ENCODE data around the gene PSMD6. TPM values are rescaled to one million over a fixed set of nuclear protein-coding genes. Genes with fewer than 3 reads are reported as not detected.

PSMD6 gene
- total and polyA plus RNA-seq, 4 experiments from 2014 or later: 65.7 to 152 (median 97.3) TPM

DNA sequence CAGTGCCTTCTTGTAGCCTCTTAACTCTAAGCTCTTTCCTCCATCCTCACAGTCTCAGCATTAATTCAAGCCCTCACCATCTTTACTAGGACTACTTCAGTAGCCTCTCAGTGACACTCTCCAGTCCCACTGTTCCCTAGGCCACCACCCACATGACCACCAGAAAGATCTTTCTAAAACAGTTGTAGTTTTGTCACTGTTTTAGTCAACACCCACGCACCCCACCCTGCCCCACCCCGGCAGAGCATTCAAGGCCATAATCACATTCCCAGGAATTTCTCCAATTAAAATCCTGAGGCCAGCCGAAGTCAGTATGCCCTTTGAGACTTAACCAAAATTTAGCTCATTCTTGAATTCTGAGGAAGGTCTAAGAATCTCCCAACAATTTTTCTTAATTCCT lies 31.2 kb upstream of the PSMD6 start:
- Histone ChIP-seq H3K9me3 (ENCODE audit: control insufficient read depth in 1 of 2, low read length in 2 of 2) (no peaks in the 10 kb centered on the region), H3K4me1 (ENCODE audit: insufficient read depth, low read length) (no peaks in the 10 kb centered on the region), H3K36me3 (ENCODE audit: insufficient read depth, low read length) (no peaks in the 10 kb centered on the region), H3K27me3 (ENCODE audit: insufficient read depth, low read length) (no peaks in the 10 kb centered on the region), H3K27ac (ENCODE audit: low read depth, low read length) (no peak overlapping the region), H3K4me3 (ENCODE audit: low read length in 2 of 2) (no peak overlapping the region)
- Mint-ChIP-seq H3K9me3 (no peaks in the 10 kb centered on the region), H3K4me3 (no peak overlapping the region), H3K27ac (no peak overlapping the region), H3K4me1 (peaks cover 0 to 4% (median 0%) of the 10 kb centered on the region in 4 donors), H3K36me3 (no peaks in the 10 kb centered on the region), H3K27me3 (peaks cover 22 to 27% of the 10 kb centered on the region in 2 donors)
- intact Hi-C loops (cut with micrococcal nuclease): no loop called here
- POLR2A ChIA-PET (ENCODE audit: partially characterized antibody): no interaction called here
- no peak for DNase-seq
- CTCF ChIA-PET (ENCODE audit: partially characterized antibody): no interaction called here

DNA sequence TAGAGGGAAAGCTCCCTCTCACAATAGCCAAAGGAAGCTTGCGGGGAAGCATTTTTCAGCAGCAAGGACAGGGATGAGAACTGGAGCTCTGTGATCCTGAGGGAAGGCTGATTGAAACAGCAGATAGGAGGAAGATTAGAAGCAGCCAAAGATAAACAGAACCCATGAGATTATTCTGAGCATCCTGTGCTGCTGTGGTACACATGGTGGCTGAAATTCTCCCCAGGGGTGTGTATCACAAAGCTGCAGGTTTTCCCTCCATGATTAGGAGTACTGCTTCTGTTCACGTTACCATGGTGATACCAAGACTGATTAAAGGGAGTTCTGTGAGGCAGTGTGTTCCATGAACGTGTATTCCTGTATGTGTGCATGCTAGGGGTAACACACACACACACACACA lies 30.3 kb upstream of the PSMD6 start:
- H3K27ac Mint-ChIP-seq: no peak overlapping the region
- no peak overlapping the region for H3K4me3 Mint-ChIP-seq
- H3K4me1 ChIP-seq (ENCODE audit: insufficient read depth, low read length): no peaks in the 10 kb centered on the region
- H3K36me3 Mint-ChIP-seq: no peaks in the 10 kb centered on the region
- CTCF ChIA-PET (ENCODE audit: partially characterized antibody): no interaction called here
- no peaks in the 10 kb centered on the region for H3K27me3 ChIP-seq (ENCODE audit: insufficient read depth, low read length)
- POLR2A ChIA-PET (ENCODE audit: partially characterized antibody): no interaction called here
- H3K9me3 Mint-ChIP-seq: no peaks in the 10 kb centered on the region
- H3K36me3 ChIP-seq (ENCODE audit: insufficient read depth, low read length): no peaks in the 10 kb centered on the region
- intact Hi-C loops (cut with micrococcal nuclease): no loop called here
- H3K4me1 Mint-ChIP-seq: peaks cover 0 to 4% (median under 1%) of the 10 kb centered on the region in 4 donors
- DNase-seq: no peak
- no peaks in the 10 kb centered on the region for H3K9me3 ChIP-seq (ENCODE audit: control insufficient read depth in 1 of 2, low read length in 2 of 2)
- H3K27ac ChIP-seq (ENCODE audit: low read depth, low read length): no peak overlapping the region
- H3K27me3 Mint-ChIP-seq: peaks cover 19 to 25% of the 10 kb centered on the region in 2 donors
- no peak overlapping the region for H3K4me3 ChIP-seq (ENCODE audit: low read length in 2 of 2)

DNA sequence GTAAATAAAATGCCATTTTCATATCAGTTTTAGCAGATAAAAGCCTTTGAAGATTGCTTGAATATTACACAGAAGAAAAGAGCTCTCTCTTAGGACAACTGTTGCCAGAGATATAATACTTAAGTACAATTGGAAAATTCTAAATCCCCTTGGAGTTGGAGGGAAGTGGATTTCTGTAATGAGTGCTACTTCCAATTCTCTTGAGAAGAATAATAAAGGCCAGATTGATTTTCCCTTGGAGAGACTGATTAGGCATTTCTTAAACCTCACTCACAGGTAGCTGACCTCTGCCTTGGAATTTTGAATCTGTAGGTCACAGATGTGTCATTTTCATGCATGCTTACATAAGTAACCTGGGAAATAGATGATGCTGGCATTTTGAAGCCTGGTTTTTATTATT lies 29.8 kb upstream of the PSMD6 start:
- H3K27me3 ChIP-seq (ENCODE audit: insufficient read depth, low read length): no peaks in the 10 kb centered on the region
- ChIA-PET CTCF (ENCODE audit: partially characterized antibody) (no interaction called here), POLR2A (ENCODE audit: partially characterized antibody) (no interaction called here)
- peaks cover 16 to 27% of the 10 kb centered on the region in 2 donors for H3K27me3 Mint-ChIP-seq
- intact Hi-C loops (cut with micrococcal nuclease): no loop called here
- no peak overlapping the region for H3K27ac ChIP-seq (ENCODE audit: low read depth, low read length)
- H3K4me1 Mint-ChIP-seq: peaks cover 0 to 4% (median under 1%) of the 10 kb centered on the region in 4 donors
- H3K4me3 Mint-ChIP-seq: no peak overlapping the region
- no peaks in the 10 kb centered on the region for H3K9me3 Mint-ChIP-seq
- no peaks in the 10 kb centered on the region for H3K36me3 Mint-ChIP-seq
- no peak overlapping the region for H3K4me3 ChIP-seq (ENCODE audit: low read length in 2 of 2)
- no peaks in the 10 kb centered on the region for H3K9me3 ChIP-seq (ENCODE audit: control insufficient read depth in 1 of 2, low read length in 2 of 2)
- DNase-seq: no peak
- no peaks in the 10 kb centered on the region for H3K4me1 ChIP-seq (ENCODE audit: insufficient read depth, low read length)
- no peaks in the 10 kb centered on the region for H3K36me3 ChIP-seq (ENCODE audit: insufficient read depth, low read length)
- H3K27ac Mint-ChIP-seq: no peak overlapping the region

DNA sequence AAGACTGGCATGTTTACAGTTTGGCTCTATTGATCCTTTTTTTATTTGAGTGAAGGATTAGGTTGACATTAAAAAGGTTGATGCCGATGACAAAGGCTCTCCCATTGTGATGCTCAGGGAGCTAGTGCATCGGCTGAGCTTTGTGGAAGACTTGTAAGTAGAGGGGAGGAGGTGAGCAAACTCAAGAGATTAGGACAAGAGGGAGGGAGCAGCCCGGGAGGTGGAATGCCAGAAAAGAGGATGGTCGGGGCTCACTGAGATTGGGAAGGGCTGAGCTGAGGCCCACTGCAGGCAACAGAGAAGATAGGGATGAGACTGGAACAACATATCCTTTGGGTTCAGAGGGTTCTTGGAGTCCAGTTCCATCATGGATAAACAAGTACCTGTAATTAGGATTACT lies 26.5 kb upstream of the PSMD6 start:
- Mint-ChIP-seq H3K4me1 (peaks cover 0 to 4% (median 1%) of the 10 kb centered on the region in 4 donors), H3K9me3 (peaks cover 0 to 2% (median 0%) of the 10 kb centered on the region in 8 donors), H3K27me3 (peaks cover 16 to 24% of the 10 kb centered on the region in 2 donors), H3K27ac (no peak overlapping the region), H3K4me3 (no peak overlapping the region), H3K36me3 (no peaks in the 10 kb centered on the region)
- no peak overlapping the region for H3K4me3 ChIP-seq (ENCODE audit: low read length in 2 of 2)
- intact Hi-C loops (cut with micrococcal nuclease): no loop called here
- no peaks in the 10 kb centered on the region for H3K4me1 ChIP-seq (ENCODE audit: insufficient read depth, low read length)
- ChIA-PET CTCF (ENCODE audit: partially characterized antibody) (no interaction called here), POLR2A (ENCODE audit: partially characterized antibody) (no interaction called here)
- H3K36me3 ChIP-seq (ENCODE audit: insufficient read depth, low read length): no peaks in the 10 kb centered on the region
- H3K27me3 ChIP-seq (ENCODE audit: insufficient read depth, low read length): no peaks in the 10 kb centered on the region
- no peaks in the 10 kb centered on the region for H3K9me3 ChIP-seq (ENCODE audit: control insufficient read depth in 1 of 2, low read length in 2 of 2)
- no peak for DNase-seq
- H3K27ac ChIP-seq (ENCODE audit: low read depth, low read length): no peak overlapping the region

DNA sequence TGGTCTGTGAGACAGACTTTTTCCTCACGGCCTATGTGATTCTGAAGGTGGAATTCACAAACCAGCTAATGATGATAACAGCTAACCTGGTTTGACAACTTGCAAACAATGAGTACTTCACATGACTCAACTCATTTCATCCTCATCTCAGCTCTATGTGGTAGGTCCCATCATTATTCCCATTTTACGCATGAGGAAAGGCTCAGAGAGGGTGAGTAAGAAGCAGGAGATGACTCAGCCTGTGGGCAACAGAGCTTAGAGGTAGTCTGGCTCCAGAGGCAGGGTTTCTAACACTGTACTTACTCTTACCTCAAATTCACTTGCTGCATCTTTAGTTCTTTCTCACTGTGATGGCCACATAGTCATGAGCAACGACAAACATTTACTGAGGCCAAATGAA lies 25.8 kb upstream of the PSMD6 start:
- Mint-ChIP-seq H3K4me3 (no peak overlapping the region), H3K4me1 (peaks cover 0 to 4% (median 1%) of the 10 kb centered on the region in 4 donors), H3K9me3 (peaks cover 0 to 2% (median 0%) of the 10 kb centered on the region in 8 donors), H3K27me3 (peaks cover 14 to 22% of the 10 kb centered on the region in 2 donors), H3K27ac (no peak overlapping the region), H3K36me3 (no peaks in the 10 kb centered on the region)
- intact Hi-C loops (cut with micrococcal nuclease): no loop called here
- ChIA-PET CTCF (ENCODE audit: partially characterized antibody) (interaction anchor here (2.1 kb wide), 1 partner anchor 18 kb away, joined by 5 read pairs; no protein-coding TSS in a partner anchor), POLR2A (ENCODE audit: partially characterized antibody) (no interaction called here)
- no peak overlapping the region for H3K27ac ChIP-seq (ENCODE audit: low read depth, low read length)
- H3K27me3 ChIP-seq (ENCODE audit: insufficient read depth, low read length): no peaks in the 10 kb centered on the region
- no peaks in the 10 kb centered on the region for H3K36me3 ChIP-seq (ENCODE audit: insufficient read depth, low read length)
- no peak for DNase-seq
- H3K4me3 ChIP-seq (ENCODE audit: low read length in 2 of 2): no peak overlapping the region
- no peaks in the 10 kb centered on the region for H3K4me1 ChIP-seq (ENCODE audit: insufficient read depth, low read length)
- no peaks in the 10 kb centered on the region for H3K9me3 ChIP-seq (ENCODE audit: control insufficient read depth in 1 of 2, low read length in 2 of 2)

DNA sequence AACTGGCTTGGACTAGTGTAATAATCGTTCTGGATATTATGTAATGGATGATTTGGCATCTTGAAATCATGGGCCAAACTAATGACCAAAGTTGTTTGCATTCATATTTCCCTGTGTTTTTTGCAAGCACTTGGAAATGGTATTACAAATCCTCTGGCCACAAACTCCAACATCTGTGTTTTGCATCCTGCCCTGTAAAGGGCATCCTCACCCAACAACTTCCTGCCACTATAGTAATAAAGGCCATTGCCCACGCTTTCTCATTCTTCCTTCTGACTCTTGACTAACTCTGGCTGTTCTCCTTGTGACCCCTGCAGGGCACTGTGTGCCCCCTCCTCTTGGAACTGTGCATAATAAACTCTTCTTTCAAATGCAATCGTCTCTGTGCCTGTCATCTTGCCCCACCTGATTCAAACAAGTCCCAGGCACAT lies 25.4 kb upstream of the PSMD6 start:
- Histone ChIP-seq H3K4me1 (ENCODE audit: insufficient read depth, low read length) (no peaks in the 10 kb centered on the region), H3K36me3 (ENCODE audit: insufficient read depth, low read length) (no peaks in the 10 kb centered on the region), H3K4me3 (ENCODE audit: low read length in 2 of 2) (no peak overlapping the region), H3K9me3 (ENCODE audit: control insufficient read depth in 1 of 2, low read length in 2 of 2) (no peaks in the 10 kb centered on the region), H3K27me3 (ENCODE audit: insufficient read depth, low read length) (no peaks in the 10 kb centered on the region), H3K27ac (ENCODE audit: low read depth, low read length) (no peak overlapping the region)
- Mint-ChIP-seq H3K4me3 (no peak overlapping the region), H3K27ac (peak overlapping the region in 1 of 7 donors; percentile 72), H3K9me3 (peaks cover 0 to 2% (median 0%) of the 10 kb centered on the region in 8 donors), H3K4me1 (peaks cover 0 to 4% (median 1%) of the 10 kb centered on the region in 4 donors), H3K36me3 (no peaks in the 10 kb centered on the region), H3K27me3 (peaks cover 17 to 24% of the 10 kb centered on the region in 2 donors)
- ChIA-PET POLR2A (ENCODE audit: partially characterized antibody) (no interaction called here), CTCF (ENCODE audit: partially characterized antibody) (interaction anchor here (2.1 kb wide), 1 partner anchor 18 kb away, joined by 5 read pairs; no protein-coding TSS in a partner anchor)
- intact Hi-C loops (cut with micrococcal nuclease): no loop called here
- no peak for DNase-seq

DNA sequence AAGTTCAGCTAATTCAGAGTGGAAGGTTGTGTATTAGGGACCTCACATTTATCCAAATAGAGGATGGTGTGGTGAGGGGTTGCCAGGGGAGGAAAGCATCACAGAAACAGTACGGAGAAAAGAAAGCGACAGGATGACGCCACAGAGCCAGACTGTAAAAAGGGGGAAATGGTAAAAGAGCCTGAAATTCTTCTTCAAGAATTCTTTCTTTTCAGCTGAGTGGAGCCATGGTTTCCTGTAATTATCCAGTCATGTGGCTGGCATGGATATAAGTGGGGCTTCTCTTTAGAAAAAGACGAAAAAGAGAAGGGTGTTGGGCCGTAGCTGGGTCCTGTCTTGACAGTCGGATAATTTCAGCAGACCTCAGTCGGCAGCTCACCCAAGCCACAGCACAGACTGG lies 24.5 kb upstream of the PSMD6 start:
- Mint-ChIP-seq H3K27me3 (peaks cover 20 to 28% of the 10 kb centered on the region in 2 donors), H3K4me1 (peaks cover 0 to 4% (median 1%) of the 10 kb centered on the region in 4 donors)

More for the DNA sequence above, 24.5 kb upstream of the PSMD6 start:
- no peaks in the 10 kb centered on the region for H3K36me3 Mint-ChIP-seq
- ChIA-PET CTCF (ENCODE audit: partially characterized antibody) (interaction anchor here (2.1 kb wide), 1 partner anchor 17 kb away, joined by 5 read pairs; no protein-coding TSS in a partner anchor), POLR2A (ENCODE audit: partially characterized antibody) (no interaction called here)
- Histone ChIP-seq H3K27ac (ENCODE audit: low read depth, low read length) (no peak overlapping the region), H3K9me3 (ENCODE audit: control insufficient read depth in 1 of 2, low read length in 2 of 2) (no peaks in the 10 kb centered on the region), H3K4me3 (ENCODE audit: low read length in 2 of 2) (no peak overlapping the region), H3K4me1 (ENCODE audit: insufficient read depth, low read length) (no peaks in the 10 kb centered on the region), H3K36me3 (ENCODE audit: insufficient read depth, low read length) (no peaks in the 10 kb centered on the region), H3K27me3 (ENCODE audit: insufficient read depth, low read length) (no peaks in the 10 kb centered on the region)
- no peak for DNase-seq
- no peak overlapping the region for H3K27ac Mint-ChIP-seq
- no peak overlapping the region for H3K4me3 Mint-ChIP-seq
- H3K9me3 Mint-ChIP-seq: peaks cover 0 to 2% (median 0%) of the 10 kb centered on the region in 8 donors
- intact Hi-C loops (cut with micrococcal nuclease): no loop called here
